Gastroesophageal sphincter (tissue), 4 donors: Measurements from ENCODE around the gene THRB. TPM values are rescaled to one million over a fixed set of nuclear protein-coding genes. Genes with fewer than 3 reads are reported as not detected.

Experiments
- ATAC-seq: fragments of 150-250 bp; one replicate; pipeline ENCODE4 v1.9.1; 2016; ENCODE audit warnings: mild to moderate bottlenecking, moderate library complexity
- H3K27ac ChIP-seq, 4 donors: fragments of 200-600 bp; sonication (generic) in 3 of 4; 1 replicate in 3 of 4; 2 replicates in 1 of 4; pipeline ENCODE4 v1.5.1; 2016 to 2019
- H3K27me3 ChIP-seq: fragments of 200-600 bp; sonication (generic); one replicate; pipeline ENCODE4 v1.5.1; 2019
- H3K36me3 ChIP-seq, 2 donors: fragments of 200-600 bp; sonication (generic); one replicate each; pipeline ENCODE4 v1.5.1; 2019; ENCODE audit warnings: control low read depth in 1 of 2
- H3K4me1 ChIP-seq, 3 donors: fragments of 200-600 bp; sonication (generic); 1 replicate in 2 of 3; 2 replicates in 1 of 3; pipeline ENCODE4 v1.5.1; 2016 to 2019; ENCODE audit warnings: control low read depth in 2 of 3
- H3K4me3 ChIP-seq, 2 donors: fragments of 200-600 bp; sonication (generic); one replicate each; pipeline ENCODE4 v1.5.1; 2019; ENCODE audit warnings: mild to moderate bottlenecking in 1 of 2, moderate library complexity in 1 of 2
- H3K9me3 ChIP-seq, 3 donors: fragments of 200-600 bp; sonication (generic); one replicate each; pipeline ENCODE4 v1.5.1; 2017 to 2019; ENCODE audit warnings: control low read depth in 2 of 3
- EP300 ChIP-seq: sonication (generic); formaldehyde crosslinking; IDR thresholded peaks from one replicate; pipeline ENCODE4 v1.6.1; 2017; ENCODE audit warnings: antibody characterized with exemption, mild to moderate bottlenecking
- POLR2A ChIP-seq, 2 donors: fragments of 450-650 bp; IDR thresholded peaks; one replicate each; pipeline ENCODE4 v1.6.1; 2017; ENCODE audit warnings: antibody characterized with exemption in 2 of 2, mild to moderate bottlenecking in 2 of 2, moderate library complexity in 1 of 2
- POLR2AphosphoS5 ChIP-seq: sonication (generic); formaldehyde crosslinking; IDR thresholded peaks from one replicate; pipeline ENCODE4 v1.6.1; 2017; ENCODE audit warnings: antibody characterized with exemption
- WGBS, 2 donors: methylation state at CpG; one replicate each; pipeline ENCODE4 v1.1.5; 2018; ENCODE audit warnings: low coverage in 1 of 2; 5-methylcytosine and 5-hydroxymethylcytosine counted together
- total RNA-seq, 4 donors: library from RNA; depleted of rRNA; stranded (reverse); fragments of >200 nt; gene quantifications; one replicate each; pipeline ENCODE4 v1.1.0, GENCODE V29; 2016
- TF ChIP-seq, protein P1 (sequence below), 4 experiments: fragments of 200-600 bp in 2 of 4; fragments of 450-650 bp in 2 of 4; sonication (generic) in 1 of 4; IDR thresholded peaks; one replicate each; pipeline ENCODE4 v1.5.1; 2017 to 2019; ENCODE audit warnings: antibody characterized with exemption in 4 of 4, mild to moderate bottlenecking in 2 of 4, moderate library complexity in 2 of 4

THRB gene
- total RNA-seq, 4 donors from 2014 or later = 42.5 to 61.9 (median 55.8) TPM

DNA sequence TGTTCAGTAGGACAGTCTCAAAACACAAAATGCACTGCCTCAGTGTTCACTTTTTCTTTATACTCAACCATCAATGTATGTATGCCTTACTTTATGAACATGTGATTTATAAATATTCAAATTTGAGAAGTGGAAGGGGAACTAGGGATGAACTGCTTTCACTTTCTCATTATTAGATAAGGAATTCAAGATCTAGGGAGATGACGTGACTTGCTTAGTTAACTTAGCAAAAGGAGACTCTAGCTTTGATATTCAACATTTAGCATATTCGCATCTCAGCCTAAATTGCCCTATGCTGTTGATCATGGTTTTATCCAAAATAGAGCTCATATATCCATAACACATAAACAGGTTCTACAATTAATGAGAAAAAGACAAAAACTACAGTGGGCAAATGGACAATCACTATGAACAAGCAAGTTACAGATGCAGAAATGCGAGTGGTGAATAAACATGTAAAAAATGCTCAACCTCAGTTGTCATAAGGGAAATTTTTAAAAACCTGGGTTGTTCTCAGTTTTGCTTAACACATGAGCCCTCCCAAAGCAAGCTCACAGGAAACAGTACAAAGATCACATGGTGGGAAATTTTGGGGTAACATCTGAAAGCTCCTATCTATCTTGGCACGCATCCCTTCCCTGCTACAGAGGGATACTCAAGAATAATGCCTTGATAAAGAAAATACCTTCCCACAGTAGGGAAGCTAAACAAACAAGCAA, 269.8 kb downstream of the THRB start:
- no peaks in the 10 kb centered on the region for H3K9me3 ChIP-seq
- H3K4me3 ChIP-seq = no peak overlapping the region
- peaks cover 18 to 58% (median 30%) of the 10 kb centered on the region in 3 donors for H3K4me1 ChIP-seq
- ATAC-seq = no peak
- TF ChIP-seq, protein P1, sequence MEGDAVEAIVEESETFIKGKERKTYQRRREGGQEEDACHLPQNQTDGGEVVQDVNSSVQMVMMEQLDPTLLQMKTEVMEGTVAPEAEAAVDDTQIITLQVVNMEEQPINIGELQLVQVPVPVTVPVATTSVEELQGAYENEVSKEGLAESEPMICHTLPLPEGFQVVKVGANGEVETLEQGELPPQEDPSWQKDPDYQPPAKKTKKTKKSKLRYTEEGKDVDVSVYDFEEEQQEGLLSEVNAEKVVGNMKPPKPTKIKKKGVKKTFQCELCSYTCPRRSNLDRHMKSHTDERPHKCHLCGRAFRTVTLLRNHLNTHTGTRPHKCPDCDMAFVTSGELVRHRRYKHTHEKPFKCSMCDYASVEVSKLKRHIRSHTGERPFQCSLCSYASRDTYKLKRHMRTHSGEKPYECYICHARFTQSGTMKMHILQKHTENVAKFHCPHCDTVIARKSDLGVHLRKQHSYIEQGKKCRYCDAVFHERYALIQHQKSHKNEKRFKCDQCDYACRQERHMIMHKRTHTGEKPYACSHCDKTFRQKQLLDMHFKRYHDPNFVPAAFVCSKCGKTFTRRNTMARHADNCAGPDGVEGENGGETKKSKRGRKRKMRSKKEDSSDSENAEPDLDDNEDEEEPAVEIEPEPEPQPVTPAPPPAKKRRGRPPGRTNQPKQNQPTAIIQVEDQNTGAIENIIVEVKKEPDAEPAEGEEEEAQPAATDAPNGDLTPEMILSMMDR (IDR thresholded peaks at IDR 0.05) = no peak
- TF ChIP-seq EP300 (no peak), POLR2AphosphoS5 (no peak), POLR2A (IDR thresholded peaks at IDR 0.05) (no peak)
- H3K27ac ChIP-seq = peak overlapping the region; percentile 56 to 72 (median 62)
- peaks cover 0 to 9% of the 10 kb centered on the region in 2 donors for H3K36me3 ChIP-seq
- no peaks in the 10 kb centered on the region for H3K27me3 ChIP-seq
- WGBS, 2 donors = 67 to 83% methylated on average over 4 of the region's 4 CpGs

DNA sequence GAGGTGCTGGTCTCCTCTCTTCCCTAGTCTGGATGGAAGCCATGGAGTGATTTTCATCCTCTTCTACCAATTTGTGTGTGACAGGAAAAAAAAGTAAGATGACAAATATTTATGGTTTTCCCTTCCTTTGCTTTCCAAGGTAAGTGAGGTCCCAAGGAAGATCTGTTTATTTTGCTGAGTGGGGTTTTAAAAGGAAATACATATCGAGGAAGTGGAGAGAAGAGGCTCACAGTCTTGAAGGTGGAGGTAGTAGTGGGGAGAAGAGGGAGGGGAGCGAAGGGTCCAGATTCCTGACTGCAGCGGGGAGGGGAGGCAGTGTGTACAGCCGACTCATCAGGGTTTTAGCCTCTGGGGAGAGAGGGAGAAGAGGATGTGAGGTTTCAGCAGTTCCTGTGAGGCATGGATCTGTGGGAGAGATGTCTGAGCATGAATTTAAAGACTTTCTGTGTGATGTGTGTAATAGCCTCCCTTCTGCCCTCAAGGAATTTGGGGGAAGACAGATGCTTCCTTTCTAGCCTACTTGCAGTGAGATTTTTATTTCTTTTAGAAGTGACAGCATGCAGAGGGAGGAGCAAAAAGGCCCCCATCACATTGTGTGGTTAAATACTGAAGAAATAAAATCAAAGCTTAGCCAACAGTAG, 272.4 kb downstream of the THRB start:
- Histone ChIP-seq H3K9me3 (no peaks in the 10 kb centered on the region), H3K4me3 (no peak overlapping the region), H3K4me1 (peaks cover 18 to 65% (median 30%) of the 10 kb centered on the region in 3 donors), H3K27ac (peak overlapping the region in 3 of 4 donors; percentile 80 to 85 (median 85)), H3K36me3 (peaks cover 0 to 5% of the 10 kb centered on the region in 2 donors), H3K27me3 (no peaks in the 10 kb centered on the region)
- WGBS, 2 donors = 20 to 75% methylated on average over 1 to 4 of the region's 4 CpGs
- ATAC-seq = no peak
- TF ChIP-seq, protein P1 (IDR thresholded peaks at IDR 0.05) = no peak
- TF ChIP-seq EP300 = no peak
- TF ChIP-seq POLR2AphosphoS5 = no peak
- no peak for TF ChIP-seq POLR2A (IDR thresholded peaks at IDR 0.05)

DNA sequence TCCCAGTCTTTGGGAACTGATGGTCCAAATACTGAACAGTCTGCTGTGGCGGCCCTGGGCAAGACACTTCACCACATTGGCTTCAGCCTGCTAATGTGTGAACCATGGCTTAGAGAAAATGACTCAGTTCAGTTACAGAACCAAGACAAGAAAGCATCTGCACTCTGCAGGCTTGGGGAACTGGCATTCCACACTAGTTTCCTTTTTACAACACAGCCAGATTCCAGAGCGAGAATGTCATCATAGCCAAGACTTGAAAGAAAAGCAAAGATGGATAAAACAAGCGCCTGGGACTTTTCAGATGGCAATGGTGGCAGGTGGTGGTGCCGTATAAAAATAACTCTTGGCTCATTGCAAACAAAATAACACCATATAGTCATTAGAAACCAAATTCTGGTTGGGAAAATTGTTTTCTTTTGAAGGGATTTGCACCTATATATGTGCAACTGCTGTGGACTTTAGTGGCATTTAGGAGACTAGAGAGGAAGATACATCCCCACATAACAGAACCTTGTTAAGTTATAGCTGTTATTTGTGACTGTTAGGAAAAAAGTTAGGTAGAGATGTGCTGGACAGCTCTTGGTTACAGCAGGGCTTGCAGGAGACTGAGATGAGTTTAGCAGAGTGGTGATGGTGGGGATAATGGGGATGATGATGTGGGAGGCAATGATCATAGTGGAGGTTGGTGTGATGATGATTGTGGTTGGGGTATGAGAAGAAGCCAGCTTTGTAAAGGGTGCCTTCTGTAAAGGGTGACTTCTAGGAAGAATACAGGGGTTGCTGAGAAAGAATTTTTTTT, 273.6 kb downstream of the THRB start:
- peak; percentile 93 for ATAC-seq
- no peaks in the 10 kb centered on the region for H3K36me3 ChIP-seq
- no peak overlapping the region for H3K4me3 ChIP-seq
- H3K9me3 ChIP-seq = no peaks in the 10 kb centered on the region
- H3K27ac ChIP-seq = peak overlapping the region; percentile 80 to 85 (median 85)
- H3K4me1 ChIP-seq = peaks cover 15 to 57% (median 26%) of the 10 kb centered on the region in 3 donors
- WGBS, 2 donors = 21% methylated on average over 4 of the region's 4 CpGs
- TF ChIP-seq POLR2A (IDR thresholded peaks at IDR 0.05) (no peak), EP300 (no peak), POLR2AphosphoS5 (peak; percentile 88)
- TF ChIP-seq, protein P1 (IDR thresholded peaks at IDR 0.05) = no peak
- no peaks in the 10 kb centered on the region for H3K27me3 ChIP-seq

DNA sequence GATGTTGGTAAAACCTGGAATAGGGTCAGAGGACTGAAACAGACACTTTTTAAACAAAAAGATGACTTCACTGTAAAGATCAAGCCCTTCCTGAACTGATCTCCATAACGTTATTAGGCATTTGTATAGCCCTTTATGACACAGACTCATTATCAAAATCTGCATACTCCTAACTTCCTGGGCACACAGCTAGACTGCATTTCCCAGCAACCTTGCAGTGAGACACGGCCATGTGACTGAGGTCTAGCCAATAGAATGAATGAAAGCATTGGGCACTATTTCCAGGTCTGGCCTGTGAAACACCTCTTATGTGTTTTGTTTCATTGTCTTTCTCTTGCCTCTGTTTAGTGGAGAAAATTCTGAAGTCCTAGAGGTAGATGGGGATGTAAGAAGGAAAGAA, 279.1 kb downstream of the THRB start:
- Histone ChIP-seq H3K27me3 (no peaks in the 10 kb centered on the region), H3K4me1 (peaks cover 15 to 51% (median 18%) of the 10 kb centered on the region in 3 donors), H3K9me3 (no peaks in the 10 kb centered on the region), H3K4me3 (no peak overlapping the region), H3K36me3 (no peaks in the 10 kb centered on the region), H3K27ac (peak overlapping the region in 1 of 4 donors; percentile 35)
- 44 to 54% methylated on average over 1 to 2 of the region's 2 CpGs for whole genome bisulfite sequencing, 2 donors
- TF ChIP-seq POLR2A (IDR thresholded peaks at IDR 0.05) = no peak
- ATAC-seq = no peak

DNA sequence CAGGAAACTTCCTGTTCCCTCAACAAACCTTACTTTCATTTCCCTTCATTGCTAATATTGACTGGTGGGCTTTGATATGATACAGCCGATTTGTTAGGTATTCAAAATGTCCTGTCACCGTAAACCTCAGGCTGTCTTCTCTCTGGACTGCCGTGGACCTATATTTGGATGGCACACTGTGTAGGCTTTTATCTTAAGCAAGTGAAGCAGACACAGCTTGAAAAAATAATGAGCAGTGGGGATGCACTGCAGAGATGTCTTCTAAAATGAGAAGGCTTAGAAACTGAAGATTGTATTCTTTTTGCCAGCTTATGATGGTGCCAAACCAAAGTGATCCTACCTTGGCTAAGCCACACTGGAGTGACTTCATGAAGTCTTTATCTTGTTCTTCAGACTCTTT, 283.3 kb downstream of the THRB start:
- no peak for ATAC-seq
- WGBS, 2 donors = 59 to 67% methylated on average over 3 of the region's 3 CpGs
- Histone ChIP-seq H3K36me3 (no peaks in the 10 kb centered on the region), H3K27ac (peak overlapping the region in 3 of 4 donors; percentile 78 to 86 (median 81)), H3K4me1 (peaks cover 8 to 37% (median 14%) of the 10 kb centered on the region in 3 donors), H3K4me3 (no peak overlapping the region), H3K9me3 (no peaks in the 10 kb centered on the region), H3K27me3 (no peaks in the 10 kb centered on the region)
- TF ChIP-seq EP300 = no peak
- TF ChIP-seq POLR2AphosphoS5 = no peak
- TF ChIP-seq POLR2A (IDR thresholded peaks at IDR 0.05) = no peak
- TF ChIP-seq, protein P1 (IDR thresholded peaks at IDR 0.05) = no peak
